ENCODE measurements around the gene CFAP74.
"Not testable (repeated sequence)": the region's sequence is repeated elsewhere in the genome, so short reads cannot be mapped to it uniquely, and the experiment has no call there.

Gene CFAP74

GRCh38 chr1:1892763-1893120 lies 110.8 kb downstream of the CFAP74 start:
- DNase-seq = no peak

GRCh38 chr1:1892079-1892762 lies 111.4 kb downstream of the CFAP74 start:
- no peak for DNase-seq

- peak; percentile 49 for DNase-seq
These were observed 112.1 kb downstream of the CFAP74 start for GRCh38 chr1:1891349-1892078.

- DNase-seq = peak; percentile 51
These were observed 112.9 kb downstream of the CFAP74 start, which contains the start of gene GNB1 for GRCh38 chr1:1890506-1891348. Gene GNB1, minus strand, starts transcription at chr1:1891087. Its CDS starts 65,634 bp downstream, at chr1:1825453.

- peak; percentile 22 for DNase-seq
These were observed 113.6 kb downstream of the CFAP74 start for GRCh38 chr1:1889847-1890505.

GRCh38 chr1:1889090-1889750 lies 114.4 kb downstream of the CFAP74 start:
- DNase-seq = no peak

- not testable (repeated sequence) for DNase-seq
These were observed 119.7 kb downstream of the CFAP74 start for GRCh38 chr1:1883890-1884289.

- no peak for DNase-seq
These were observed 120.3 kb downstream of the CFAP74 start for GRCh38 chr1:1883092-1883873.

GRCh38 chr1:1881727-1882126 lies 121.9 kb downstream of the CFAP74 start:
- DNase-seq = no peak

- DNase-seq = no peak
These were observed 122.8 kb downstream of the CFAP74 start for GRCh38 chr1:1880617-1881312.

- DNase-seq = no peak
These were observed 123.6 kb downstream of the CFAP74 start for GRCh38 chr1:1879942-1880341.

GRCh38 chr1:1877865-1878436 lies 125.6 kb downstream of the CFAP74 start:
- DNase-seq = no peak

GRCh38 chr1:1876335-1876930 lies 127.2 kb downstream of the CFAP74 start:
- DNase-seq = no peak

- DNase-seq = no peak
These were observed 127.7 kb downstream of the CFAP74 start for GRCh38 chr1:1875932-1876331.

GRCh38 chr1:1874901-1875300 lies 128.7 kb downstream of the CFAP74 start:
- DNase-seq = no peak

GRCh38 chr1:1873186-1873585 lies 130.4 kb downstream of the CFAP74 start:
- no peak for DNase-seq

GRCh38 chr1:1872329-1872994 lies 131.1 kb downstream of the CFAP74 start:
- no peak for DNase-seq
